Measurements from ENCODE around the gene FBXW7. TPM values are rescaled to one million over a fixed set of nuclear protein-coding genes. Genes with fewer than 3 reads are reported as not detected.

FBXW7 gene
- polyA plus RNA-seq, 2 of the 4 experiments (the other 2 are of a cell fraction), result 7.2 to 12.5 TPM

GRCh38 chr4:152368001-152368400, 167.9 kb downstream of the FBXW7 start:
- 88% methylated on average over 3 of the region's 3 CpGs for WGBS (ENCODE audit: missing lambda C conversion rate)
- no peak for DNase-seq (ENCODE audit: low read depth in 1 of 2, low spot score in 1 of 2)
- TF ChIP-seq CHD2 (IDR thresholded peaks at IDR 0.05; ENCODE audit: low read length, partially characterized antibody) (no peak), PHF8 (IDR thresholded peaks at IDR 0.05; ENCODE audit: borderline replicate concordance, low read depth) (no peak), SREBF2 (IDR thresholded peaks at IDR 0.05) (no peak), RAD21 (conservative IDR thresholded peaks at IDR 0.05 in 1 of 2, IDR thresholded peaks at IDR 0.05 in 1 of 2) (no peak), REST (IDR thresholded peaks at IDR 0.05) (no peak), MAX (IDR thresholded peaks at IDR 0.05) (no peak), CBX8 (IDR thresholded peaks at IDR 0.05) (no peak), E2F6 (IDR thresholded peaks at IDR 0.05; ENCODE audit: borderline replicate concordance, low read depth) (no peak), KDM5A (IDR thresholded peaks at IDR 0.05) (no peak), POLR2AphosphoS2 (conservative IDR thresholded peaks at IDR 0.05; ENCODE audit: low read length) (no peak), JUN (IDR thresholded peaks at IDR 0.05) (no peak), CEBPB (IDR thresholded peaks at IDR 0.05) (no peak), USF2 (IDR thresholded peaks at IDR 0.05) (no peak), CBX2 (IDR thresholded peaks at IDR 0.05; ENCODE audit: borderline replicate concordance, low read depth) (no peak)
- Histone ChIP-seq H3K4me2 (no peak overlapping the region), H3K9me3 (no peaks in the 10 kb centered on the region), H3K4me3 (no peak overlapping the region), H3K27ac (no peak overlapping the region), H3K4me1 (0 out of 3 replicates have a peak, but pooled peaks cover 4% of the 10 kb centered on the region)
- ChIA-PET CTCF (no interaction called here), POLR2A (no interaction called here)
- no peak for FAIRE-seq
- no peak for ATAC-seq

- Histone ChIP-seq H3K9me3 (no peaks in the 10 kb centered on the region), H3K27ac (no peak overlapping the region), H3K4me3 (no peak overlapping the region), H3K4me2 (no peak overlapping the region), H3K4me1 (peaks cover 11% of the 10 kb centered on the region)
- DNase-seq (ENCODE audit: low read depth in 1 of 2, low spot score in 1 of 2), result no peak
- ATAC-seq, result no peak
- CTCF ChIA-PET, result interaction anchor here (1.6 kb wide), 1 partner anchor 8 kb away, joined by 3 read pairs; no protein-coding TSS in a partner anchor
- TF ChIP-seq MAZ (IDR thresholded peaks at IDR 0.05; ENCODE audit: borderline replicate concordance, low read depth, low read length) (no peak), CHD4 (IDR thresholded peaks at IDR 0.05; ENCODE audit: borderline replicate concordance) (no peak), MYC (IDR thresholded peaks at IDR 0.05; ENCODE audit: borderline replicate concordance, low read length) (no peak), BHLHE40 (IDR thresholded peaks at IDR 0.05; ENCODE audit: low read depth, low read length) (no peak), EP300 (IDR thresholded peaks at IDR 0.05) (no peak), HOXB13 (CRISPR knock-in tag; IDR thresholded peaks at IDR 0.05; ENCODE audit: low read depth) (no peak), USF2 (IDR thresholded peaks at IDR 0.05) (no peak), FOSB (CRISPR knock-in tag; IDR thresholded peaks at IDR 0.05) (no peak), MAX (IDR thresholded peaks at IDR 0.05) (no peak)
- FAIRE-seq, result no peak
- POLR2A ChIA-PET, result no interaction called here
- WGBS (ENCODE audit: missing lambda C conversion rate), result 93% methylated on average over 3 of the region's 3 CpGs
These were observed 171.0 kb downstream of the FBXW7 start for GRCh38 chr4:152364883-152365282.

Data from A549 (cell line).